ENCODE results near the gene TCHP. TPM values are rescaled to one million over a fixed set of nuclear protein-coding genes. Genes with fewer than 3 reads are reported as not detected.

The TCHP gene
- polyA plus RNA-seq, 1 donor from 2014 or later, result 12.8 TPM

DNA sequence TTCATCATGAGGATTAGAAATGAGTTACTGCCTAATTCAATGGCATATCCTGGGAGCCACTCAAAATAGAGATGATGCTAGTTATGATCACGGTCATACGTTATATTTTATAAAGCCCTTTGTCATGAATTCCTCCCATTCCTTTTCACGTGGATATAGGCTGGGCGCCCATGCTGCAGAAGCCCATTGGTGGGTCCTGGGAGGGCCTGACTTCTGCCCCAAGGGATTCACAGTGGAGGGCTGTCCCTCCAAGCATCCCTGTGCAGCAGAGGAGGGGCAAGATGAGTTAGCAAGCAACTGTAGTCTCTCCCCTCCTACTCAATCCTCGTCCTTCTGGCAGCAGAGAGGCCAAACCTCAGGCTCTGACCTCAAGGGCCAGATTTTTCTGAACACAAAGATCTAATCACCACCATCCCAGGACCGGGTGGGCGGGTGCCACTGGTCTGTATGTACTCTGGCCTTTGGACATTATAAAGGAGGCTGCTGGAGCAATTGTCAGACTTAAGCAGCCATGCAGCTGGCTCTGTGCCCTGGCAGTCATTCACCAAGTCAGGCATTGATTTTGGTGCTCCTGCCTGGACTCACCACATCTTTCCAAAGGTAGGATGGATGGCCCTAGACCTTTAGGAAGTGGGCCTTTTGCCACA, 28.3 kb upstream of the TCHP start:
- Histone ChIP-seq H3K4me2 (ENCODE audit: low read length) (no peak overlapping the region), H3K4me3 (ENCODE audit: low read length) (no peak overlapping the region), H2AFZ (ENCODE audit: low read depth, low read length) (no peak overlapping the region), H3F3A (ENCODE audit: insufficient read depth, low read length, poor library complexity, severe bottlenecking) (no peaks in the 10 kb centered on the region), H3K79me2 (replicated peaks; ENCODE audit: insufficient read depth, low read length) (peaks cover 5% of the 10 kb centered on the region), H3K9me2 (ENCODE audit: insufficient read depth, low read length) (no peaks in the 10 kb centered on the region), H3K36me3 (ENCODE audit: insufficient read depth, low read length) (no peaks in the 10 kb centered on the region), H3K27ac (ENCODE audit: low read length) (no peak overlapping the region), H3K9me3 (ENCODE audit: low read length) (no peaks in the 10 kb centered on the region), H4K20me1 (ENCODE audit: insufficient read depth) (no peaks in the 10 kb centered on the region), H3K27me3 (ENCODE audit: insufficient read depth, low read depth, low read length) (no peaks in the 10 kb centered on the region), H3K9ac (ENCODE audit: low read length) (no peak overlapping the region)
- TF ChIP-seq EZH2 (IDR thresholded peaks at IDR 0.05; ENCODE audit: borderline replicate concordance, insufficient read depth, low read length, poor library complexity, severe bottlenecking) (no peak), TAF1 (IDR thresholded peaks at IDR 0.05; ENCODE audit: low read depth) (no peak), SMC3 (conservative IDR thresholded peaks at IDR 0.05; ENCODE audit: poor library complexity) (no peak), EP300 (conservative IDR thresholded peaks at IDR 0.05; ENCODE audit: poor library complexity, severe bottlenecking) (no peak), MXI1 (conservative IDR thresholded peaks at IDR 0.05; ENCODE audit: poor library complexity, severe bottlenecking) (no peak), RAD21 (conservative IDR thresholded peaks at IDR 0.05) (no peak), POLR2AphosphoS5 (IDR thresholded peaks at IDR 0.05) (no peak)
- TF ChIP-seq, protein P1, sequence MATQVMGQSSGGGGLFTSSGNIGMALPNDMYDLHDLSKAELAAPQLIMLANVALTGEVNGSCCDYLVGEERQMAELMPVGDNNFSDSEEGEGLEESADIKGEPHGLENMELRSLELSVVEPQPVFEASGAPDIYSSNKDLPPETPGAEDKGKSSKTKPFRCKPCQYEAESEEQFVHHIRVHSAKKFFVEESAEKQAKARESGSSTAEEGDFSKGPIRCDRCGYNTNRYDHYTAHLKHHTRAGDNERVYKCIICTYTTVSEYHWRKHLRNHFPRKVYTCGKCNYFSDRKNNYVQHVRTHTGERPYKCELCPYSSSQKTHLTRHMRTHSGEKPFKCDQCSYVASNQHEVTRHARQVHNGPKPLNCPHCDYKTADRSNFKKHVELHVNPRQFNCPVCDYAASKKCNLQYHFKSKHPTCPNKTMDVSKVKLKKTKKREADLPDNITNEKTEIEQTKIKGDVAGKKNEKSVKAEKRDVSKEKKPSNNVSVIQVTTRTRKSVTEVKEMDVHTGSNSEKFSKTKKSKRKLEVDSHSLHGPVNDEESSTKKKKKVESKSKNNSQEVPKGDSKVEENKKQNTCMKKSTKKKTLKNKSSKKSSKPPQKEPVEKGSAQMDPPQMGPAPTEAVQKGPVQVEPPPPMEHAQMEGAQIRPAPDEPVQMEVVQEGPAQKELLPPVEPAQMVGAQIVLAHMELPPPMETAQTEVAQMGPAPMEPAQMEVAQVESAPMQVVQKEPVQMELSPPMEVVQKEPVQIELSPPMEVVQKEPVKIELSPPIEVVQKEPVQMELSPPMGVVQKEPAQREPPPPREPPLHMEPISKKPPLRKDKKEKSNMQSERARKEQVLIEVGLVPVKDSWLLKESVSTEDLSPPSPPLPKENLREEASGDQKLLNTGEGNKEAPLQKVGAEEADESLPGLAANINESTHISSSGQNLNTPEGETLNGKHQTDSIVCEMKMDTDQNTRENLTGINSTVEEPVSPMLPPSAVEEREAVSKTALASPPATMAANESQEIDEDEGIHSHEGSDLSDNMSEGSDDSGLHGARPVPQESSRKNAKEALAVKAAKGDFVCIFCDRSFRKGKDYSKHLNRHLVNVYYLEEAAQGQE (IDR thresholded peaks at IDR 0.05; ENCODE audit: borderline replicate concordance), result no peak
- TF ChIP-seq, protein P2, sequence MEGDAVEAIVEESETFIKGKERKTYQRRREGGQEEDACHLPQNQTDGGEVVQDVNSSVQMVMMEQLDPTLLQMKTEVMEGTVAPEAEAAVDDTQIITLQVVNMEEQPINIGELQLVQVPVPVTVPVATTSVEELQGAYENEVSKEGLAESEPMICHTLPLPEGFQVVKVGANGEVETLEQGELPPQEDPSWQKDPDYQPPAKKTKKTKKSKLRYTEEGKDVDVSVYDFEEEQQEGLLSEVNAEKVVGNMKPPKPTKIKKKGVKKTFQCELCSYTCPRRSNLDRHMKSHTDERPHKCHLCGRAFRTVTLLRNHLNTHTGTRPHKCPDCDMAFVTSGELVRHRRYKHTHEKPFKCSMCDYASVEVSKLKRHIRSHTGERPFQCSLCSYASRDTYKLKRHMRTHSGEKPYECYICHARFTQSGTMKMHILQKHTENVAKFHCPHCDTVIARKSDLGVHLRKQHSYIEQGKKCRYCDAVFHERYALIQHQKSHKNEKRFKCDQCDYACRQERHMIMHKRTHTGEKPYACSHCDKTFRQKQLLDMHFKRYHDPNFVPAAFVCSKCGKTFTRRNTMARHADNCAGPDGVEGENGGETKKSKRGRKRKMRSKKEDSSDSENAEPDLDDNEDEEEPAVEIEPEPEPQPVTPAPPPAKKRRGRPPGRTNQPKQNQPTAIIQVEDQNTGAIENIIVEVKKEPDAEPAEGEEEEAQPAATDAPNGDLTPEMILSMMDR (IDR thresholded peaks at IDR 0.05; ENCODE audit: poor library complexity, severe bottlenecking), result no peak

DNA sequence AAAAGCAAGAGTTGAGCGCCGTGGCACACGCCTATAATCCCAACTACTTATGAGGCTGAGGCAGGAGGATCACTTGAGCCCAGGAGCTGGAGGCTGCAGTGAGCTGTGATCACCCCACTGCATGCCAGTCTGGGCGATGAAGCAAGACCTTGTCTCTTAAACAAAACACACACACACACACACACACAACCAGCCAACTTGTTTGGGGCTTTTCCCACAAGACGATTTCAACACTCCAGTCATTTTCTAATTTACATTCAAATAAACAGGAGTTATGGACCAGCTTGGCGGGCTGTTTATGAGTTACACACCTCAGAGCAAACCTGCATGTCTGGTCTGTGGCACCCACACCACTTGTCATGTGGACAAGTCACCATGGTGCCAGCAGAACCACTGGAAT, 26.4 kb upstream of the TCHP start:
- H3K4me2 ChIP-seq (ENCODE audit: low read length), result no peak overlapping the region
- no peaks in the 10 kb centered on the region for H4K20me1 ChIP-seq (ENCODE audit: insufficient read depth)
- TF ChIP-seq, protein P1 (IDR thresholded peaks at IDR 0.05; ENCODE audit: borderline replicate concordance), result no peak
- TF ChIP-seq, protein P2 (IDR thresholded peaks at IDR 0.05; ENCODE audit: poor library complexity, severe bottlenecking), result no peak
- TF ChIP-seq TAF1 (IDR thresholded peaks at IDR 0.05; ENCODE audit: low read depth) (no peak), EZH2 (IDR thresholded peaks at IDR 0.05; ENCODE audit: borderline replicate concordance, insufficient read depth, low read length, poor library complexity, severe bottlenecking) (no peak), SMC3 (conservative IDR thresholded peaks at IDR 0.05; ENCODE audit: poor library complexity) (no peak)
- H3K79me2 ChIP-seq (replicated peaks; ENCODE audit: insufficient read depth, low read length), result peaks cover 13% of the 10 kb centered on the region
- H3K9ac ChIP-seq (ENCODE audit: low read length), result no peak overlapping the region
- no peak overlapping the region for H3K4me3 ChIP-seq (ENCODE audit: low read length)
- no peaks in the 10 kb centered on the region for H3F3A ChIP-seq (ENCODE audit: insufficient read depth, low read length, poor library complexity, severe bottlenecking)
- no peak overlapping the region for H3K27ac ChIP-seq (ENCODE audit: low read length)
- H2AFZ ChIP-seq (ENCODE audit: low read depth, low read length), result no peak overlapping the region
- no peaks in the 10 kb centered on the region for H3K9me2 ChIP-seq (ENCODE audit: insufficient read depth, low read length)
- no peaks in the 10 kb centered on the region for H3K36me3 ChIP-seq (ENCODE audit: insufficient read depth, low read length)
- H3K27me3 ChIP-seq (ENCODE audit: insufficient read depth, low read depth, low read length), result no peaks in the 10 kb centered on the region
- H3K9me3 ChIP-seq (ENCODE audit: low read length), result no peaks in the 10 kb centered on the region
